ENCODE measurements around the gene PFKM. TPM values are rescaled to one million over a fixed set of nuclear protein-coding genes. Genes with fewer than 3 reads are reported as not detected.

Gene PFKM
- total and polyA plus RNA-seq, 3 donors from 2014 or later: 99.6 to 190 (median 104) TPM

GRCh38 chr12:48169011-48169410, 49.8 kb downstream of the PFKM start:
- DNase-seq: no peak
- Histone ChIP-seq H3K36me3 (ENCODE audit: low read depth, missing control alignments) (no peaks in the 10 kb centered on the region), H3K4me1 (no peaks in the 10 kb centered on the region), H3K9me3 (no peaks in the 10 kb centered on the region), H3K27me3 (no peaks in the 10 kb centered on the region), H3K27ac (no peak overlapping the region), H3K4me3 (no peak overlapping the region)
- intact Hi-C loops (cut with DNase I; ENCODE audit: low total_unique reads): no loop called here
- WGBS, 2 donors: 61 to 63% methylated on average over 17 to 19 of the region's 19 CpGs
- TF ChIP-seq POLR2A (IDR thresholded peaks at IDR 0.05) (no peak), CTCF (IDR thresholded peaks at IDR 0.05) (no peak)

GRCh38 chr12:48175613-48176416, 56.7 kb downstream of the PFKM start:
- WGBS, 2 donors: 66 to 71% methylated on average over 3 of the region's 3 CpGs
- Histone ChIP-seq H3K4me1 (no peaks in the 10 kb centered on the region), H3K27ac (no peak overlapping the region), H3K36me3 (ENCODE audit: low read depth, missing control alignments) (no peaks in the 10 kb centered on the region), H3K4me3 (no peak overlapping the region), H3K9me3 (no peaks in the 10 kb centered on the region), H3K27me3 (no peaks in the 10 kb centered on the region)
- DNase-seq: no peak
- TF ChIP-seq POLR2A (IDR thresholded peaks at IDR 0.05): no peak
- TF ChIP-seq CTCF (IDR thresholded peaks at IDR 0.05): no peak
- intact Hi-C loops (cut with DNase I; ENCODE audit: low total_unique reads): no loop called here

GRCh38 chr12:48176417-48176751, 57.2 kb downstream of the PFKM start:
- intact Hi-C loops (cut with DNase I; ENCODE audit: low total_unique reads): no loop called here
- Histone ChIP-seq H3K4me1 (no peaks in the 10 kb centered on the region), H3K27me3 (no peaks in the 10 kb centered on the region), H3K36me3 (ENCODE audit: low read depth, missing control alignments) (no peaks in the 10 kb centered on the region), H3K27ac (no peak overlapping the region), H3K9me3 (no peaks in the 10 kb centered on the region), H3K4me3 (no peak overlapping the region)
- no peak for TF ChIP-seq POLR2A (IDR thresholded peaks at IDR 0.05)
- no peak for TF ChIP-seq CTCF (IDR thresholded peaks at IDR 0.05)
- no peak for DNase-seq

GRCh38 chr12:48177982-48178381, 58.8 kb downstream of the PFKM start:
- Histone ChIP-seq H3K9me3 (no peaks in the 10 kb centered on the region), H3K4me1 (peaks cover 5% of the 10 kb centered on the region), H3K36me3 (ENCODE audit: low read depth, missing control alignments) (no peaks in the 10 kb centered on the region), H3K4me3 (no peak overlapping the region), H3K27ac (no peak overlapping the region), H3K27me3 (no peaks in the 10 kb centered on the region)
- intact Hi-C loops (cut with DNase I; ENCODE audit: low total_unique reads): no loop called here
- DNase-seq: no peak
- TF ChIP-seq POLR2A (IDR thresholded peaks at IDR 0.05) (no peak), CTCF (IDR thresholded peaks at IDR 0.05) (no peak)
- WGBS, 2 donors: 83 to 87% methylated on average over 4 of the region's 4 CpGs

- Histone ChIP-seq H3K4me3 (no peak overlapping the region), H3K36me3 (ENCODE audit: low read depth, missing control alignments) (no peaks in the 10 kb centered on the region), H3K4me1 (peaks cover 9% of the 10 kb centered on the region), H3K27ac (no peak overlapping the region), H3K9me3 (no peaks in the 10 kb centered on the region), H3K27me3 (no peaks in the 10 kb centered on the region)
- intact Hi-C loops (cut with DNase I; ENCODE audit: low total_unique reads): no loop called here
- 95 to 100% methylated on average over 1 of the region's 1 CpG for WGBS, 2 donors
- no peak for DNase-seq
- TF ChIP-seq CTCF (IDR thresholded peaks at IDR 0.05) (no peak), POLR2A (IDR thresholded peaks at IDR 0.05) (no peak)
Measured at GRCh38 chr12:48179466-48179865, 60.3 kb downstream of the PFKM start.

Data from testis (tissue), 3 donors.